Measurements from ENCODE around the gene APBA2. TPM values are rescaled to one million over a fixed set of nuclear protein-coding genes. Genes with fewer than 3 reads are reported as not detected.

APBA2 gene
- total and polyA plus RNA-seq, 8 donors, result 0.45 to 13.3 (median 2.0) TPM; not detected in 1

DNA sequence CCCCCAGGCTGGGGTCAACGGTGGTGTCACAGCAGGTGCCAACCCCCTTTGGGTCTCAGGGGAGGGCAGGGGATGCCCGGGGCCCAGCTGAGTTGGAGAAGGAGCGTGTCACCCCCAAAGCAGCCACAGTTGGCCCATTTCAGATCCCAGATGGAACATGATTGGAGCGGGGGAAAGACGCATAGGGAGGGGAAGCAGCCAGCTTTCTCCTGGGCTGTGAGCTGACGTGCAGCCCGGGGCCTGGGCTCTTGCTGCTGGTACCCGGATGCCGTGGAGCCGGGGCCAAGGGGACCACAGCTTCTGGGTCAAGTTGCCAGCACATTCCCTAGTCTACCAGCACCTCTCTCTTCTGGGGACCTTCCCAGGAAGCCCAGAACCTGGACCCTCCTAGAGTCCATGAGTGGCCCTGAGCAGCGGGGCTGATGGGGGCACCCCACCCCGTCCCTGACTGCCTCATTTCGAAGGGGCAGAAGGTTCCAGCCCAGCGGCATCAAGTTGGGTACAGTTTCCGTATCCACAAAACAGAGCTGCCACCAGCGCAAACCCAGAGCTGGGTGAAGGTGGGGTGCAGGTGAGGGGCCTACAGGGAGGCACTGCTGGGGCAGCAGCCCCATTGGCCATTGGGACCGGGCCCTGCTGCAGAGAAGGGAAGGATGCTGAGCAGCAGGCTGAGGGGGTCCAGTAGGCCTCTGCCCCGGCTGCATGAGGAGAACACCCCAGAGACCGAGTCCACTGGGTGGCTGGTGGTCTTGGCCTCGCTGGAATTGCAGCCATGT lies 235.0 kb downstream of the APBA2 start:
- Histone ChIP-seq H3K9me3 (no peaks in the 10 kb centered on the region), H3K27me3 (peaks cover 0 to 12% (median under 1%) of the 10 kb centered on the region in 3 donors), H3K36me3 (no peaks in the 10 kb centered on the region), H3K4me3 (no peak overlapping the region), H3K27ac (no peak overlapping the region), H3K4me1 (peaks cover 0 to 1% (median under 1%) of the 10 kb centered on the region in 4 donors)
- 72 to 94% (median 87%) methylated on average over 11 to 20 of the region's 20 CpGs for WGBS, 5 donors
- intact Hi-C loops (cut with DNase I; ENCODE audit: low total_unique reads), result no loop called here
- DNase-seq, result no peak
- no peak for TF ChIP-seq POLR2A (IDR thresholded peaks at IDR 0.05)
- TF ChIP-seq EP300 (IDR thresholded peaks at IDR 0.05), result no peak
- TF ChIP-seq POLR2AphosphoS5 (IDR thresholded peaks at IDR 0.05), result no peak
- TF ChIP-seq, protein P1, sequence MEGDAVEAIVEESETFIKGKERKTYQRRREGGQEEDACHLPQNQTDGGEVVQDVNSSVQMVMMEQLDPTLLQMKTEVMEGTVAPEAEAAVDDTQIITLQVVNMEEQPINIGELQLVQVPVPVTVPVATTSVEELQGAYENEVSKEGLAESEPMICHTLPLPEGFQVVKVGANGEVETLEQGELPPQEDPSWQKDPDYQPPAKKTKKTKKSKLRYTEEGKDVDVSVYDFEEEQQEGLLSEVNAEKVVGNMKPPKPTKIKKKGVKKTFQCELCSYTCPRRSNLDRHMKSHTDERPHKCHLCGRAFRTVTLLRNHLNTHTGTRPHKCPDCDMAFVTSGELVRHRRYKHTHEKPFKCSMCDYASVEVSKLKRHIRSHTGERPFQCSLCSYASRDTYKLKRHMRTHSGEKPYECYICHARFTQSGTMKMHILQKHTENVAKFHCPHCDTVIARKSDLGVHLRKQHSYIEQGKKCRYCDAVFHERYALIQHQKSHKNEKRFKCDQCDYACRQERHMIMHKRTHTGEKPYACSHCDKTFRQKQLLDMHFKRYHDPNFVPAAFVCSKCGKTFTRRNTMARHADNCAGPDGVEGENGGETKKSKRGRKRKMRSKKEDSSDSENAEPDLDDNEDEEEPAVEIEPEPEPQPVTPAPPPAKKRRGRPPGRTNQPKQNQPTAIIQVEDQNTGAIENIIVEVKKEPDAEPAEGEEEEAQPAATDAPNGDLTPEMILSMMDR (IDR thresholded peaks at IDR 0.05), result no peak

DNA sequence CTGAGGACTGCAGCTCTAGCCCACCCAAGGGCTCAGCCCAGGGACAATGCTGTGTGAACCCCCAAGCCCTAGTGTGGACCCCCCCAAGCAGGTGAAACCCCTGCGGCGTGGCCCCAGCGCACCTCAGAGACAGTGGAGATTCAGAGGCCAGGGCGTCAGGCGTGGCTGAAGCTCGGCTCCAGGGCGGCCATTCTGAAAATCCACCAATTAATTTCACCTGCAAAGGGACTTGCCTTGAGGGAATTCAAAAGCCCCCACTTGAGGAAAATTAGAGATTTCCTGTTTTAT lies 235.5 kb downstream of the APBA2 start:
- H3K27ac ChIP-seq, result no peak overlapping the region
- intact Hi-C loops (cut with DNase I; ENCODE audit: low total_unique reads), result no loop called here
- H3K4me3 ChIP-seq, result no peak overlapping the region
- no peaks in the 10 kb centered on the region for H3K4me1 ChIP-seq
- no peak for DNase-seq
- TF ChIP-seq EP300 (IDR thresholded peaks at IDR 0.05) (no peak), POLR2AphosphoS5 (IDR thresholded peaks at IDR 0.05) (no peak)
- TF ChIP-seq, protein P1 (IDR thresholded peaks at IDR 0.05), result no peak
- H3K36me3 ChIP-seq, result no peaks in the 10 kb centered on the region
- H3K27me3 ChIP-seq, result peaks cover 0 to 8% (median 0%) of the 10 kb centered on the region in 3 donors
- 79 to 95% (median 81%) methylated on average over 7 of the region's 7 CpGs for WGBS, 5 donors
- H3K9me3 ChIP-seq, result no peaks in the 10 kb centered on the region

DNA sequence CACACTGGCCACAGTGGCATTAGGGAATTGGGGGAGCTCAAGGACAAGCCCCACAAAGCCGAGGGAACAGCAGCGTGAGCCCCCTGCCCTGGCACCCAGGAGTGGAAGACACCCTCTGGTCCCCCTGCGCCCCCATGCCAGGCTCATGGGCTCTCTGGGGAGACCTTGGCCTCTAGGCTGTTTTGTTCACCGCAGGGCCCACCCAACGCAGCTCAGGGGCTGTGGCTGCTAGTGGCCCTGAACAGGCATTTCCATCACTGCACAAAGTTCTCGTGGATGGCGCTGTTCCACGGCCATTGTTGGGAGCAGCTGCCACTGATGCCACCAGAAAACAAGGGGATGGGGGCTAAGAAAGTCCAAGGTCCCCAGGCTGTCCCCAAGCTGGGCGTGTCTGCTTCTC lies 236.1 kb downstream of the APBA2 start:
- intact Hi-C loops (cut with DNase I; ENCODE audit: low total_unique reads), result no loop called here
- WGBS, 5 donors, result 66 to 82% (median 75%) methylated on average over 5 to 9 of the region's 9 CpGs

DNA sequence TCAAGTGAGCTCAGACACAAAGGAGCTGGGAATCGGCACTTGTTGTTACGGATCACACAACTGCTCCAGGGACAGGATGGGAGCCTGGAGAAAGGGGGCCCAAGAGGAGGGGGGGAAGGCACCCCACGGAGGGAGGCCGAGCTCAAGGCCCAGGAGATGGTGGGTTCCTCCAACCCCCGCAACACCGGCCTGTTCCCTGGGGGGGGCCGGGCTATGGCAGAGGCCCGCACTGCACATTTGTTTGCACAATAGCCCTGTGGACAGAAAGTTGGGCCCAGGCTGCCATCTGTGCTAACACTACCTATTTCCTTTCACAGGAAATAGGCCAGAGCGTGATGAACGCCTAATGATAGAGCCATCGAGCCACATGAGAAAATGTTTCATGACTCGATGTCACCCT lies 236.7 kb downstream of the APBA2 start:
- no peak for TF ChIP-seq POLR2AphosphoS5 (IDR thresholded peaks at IDR 0.05)
- TF ChIP-seq POLR2A (IDR thresholded peaks at IDR 0.05), result no peak
- no peak for TF ChIP-seq EP300 (IDR thresholded peaks at IDR 0.05)
- TF ChIP-seq, protein P1 (IDR thresholded peaks at IDR 0.05), result no peak
- H3K4me1 ChIP-seq, result no peaks in the 10 kb centered on the region
- peaks cover 0 to 9% (median 0%) of the 10 kb centered on the region in 3 donors for H3K27me3 ChIP-seq
- no peaks in the 10 kb centered on the region for H3K9me3 ChIP-seq
- no peak overlapping the region for H3K27ac ChIP-seq
- 59 to 77% (median 71%) methylated on average over 9 to 12 of the region's 12 CpGs for WGBS, 5 donors
- no peaks in the 10 kb centered on the region for H3K36me3 ChIP-seq
- no peak overlapping the region for H3K4me3 ChIP-seq
- intact Hi-C loops (cut with DNase I; ENCODE audit: low total_unique reads), result no loop called here
- no peak for DNase-seq

More for the DNA sequence above, 236.1 kb downstream of the APBA2 start:
- TF ChIP-seq POLR2A (IDR thresholded peaks at IDR 0.05) (no peak), EP300 (IDR thresholded peaks at IDR 0.05) (no peak), POLR2AphosphoS5 (IDR thresholded peaks at IDR 0.05) (no peak)
- TF ChIP-seq, protein P1 (IDR thresholded peaks at IDR 0.05), result no peak
- Histone ChIP-seq H3K4me1 (no peaks in the 10 kb centered on the region), H3K27ac (no peak overlapping the region), H3K27me3 (peaks cover 0 to 8% (median 0%) of the 10 kb centered on the region in 3 donors), H3K4me3 (no peak overlapping the region), H3K36me3 (no peaks in the 10 kb centered on the region), H3K9me3 (no peaks in the 10 kb centered on the region)
- DNase-seq, result no peak

Measured in stomach (tissue), 9 donors.